ENCODE data around the gene TRAPPC3L. TPM values are rescaled to one million over a fixed set of nuclear protein-coding genes. Genes with fewer than 3 reads are reported as not detected.

The TRAPPC3L gene
- total RNA-seq, 1 experiment from 2014 or later: not detected

- no peak overlapping the region for H3K27ac ChIP-seq (ENCODE audit: low read depth, low read length)
- no peaks in the 10 kb centered on the region for H3K9me3 ChIP-seq (ENCODE audit: control insufficient read depth in 1 of 2, insufficient read depth in 1 of 2, low read depth in 1 of 2, low read length in 2 of 2)
- BruUV-seq (replicated peaks): no TSS peak
- DNase-seq (ENCODE audit: low read depth, low spot score): no peak
- no peak overlapping the region for H3K9ac ChIP-seq (ENCODE audit: low read length)
- no peak overlapping the region for H3K4me2 ChIP-seq (ENCODE audit: low read length)
- no peaks in the 10 kb centered on the region for H3K36me3 ChIP-seq (ENCODE audit: control insufficient read depth in 1 of 2, insufficient read depth in 2 of 2, low read length in 2 of 2)
- H4K20me1 ChIP-seq (ENCODE audit: insufficient read depth): no peaks in the 10 kb centered on the region
- peaks cover 0 to 9% of the 10 kb centered on the region in 2 experiments; a peak in 2 of 4 replicates for H3K4me1 ChIP-seq (ENCODE audit: control insufficient read depth in 1 of 2, insufficient read depth in 2 of 2, low read length in 2 of 2)
- TF ChIP-seq SRF (IDR thresholded peaks at IDR 0.05; ENCODE audit: low read depth) (no peak), RAD21 (IDR thresholded peaks at IDR 0.05; ENCODE audit: low read depth) (no peak), JUND (IDR thresholded peaks at IDR 0.05) (no peak), YY1 (IDR thresholded peaks at IDR 0.05; ENCODE audit: extremely low read depth, insufficient replicate concordance, low read depth, low read length) (no peak), ZBTB33 (IDR thresholded peaks at IDR 0.05; ENCODE audit: extremely low read depth, insufficient replicate concordance, low read length) (no peak), ZFX (IDR thresholded peaks at IDR 0.05) (no peak), MAX (IDR thresholded peaks at IDR 0.05) (no peak), EGR1 (IDR thresholded peaks at IDR 0.05; ENCODE audit: low read depth) (no peak), EZH2 (IDR thresholded peaks at IDR 0.05) (no peak), REST (IDR thresholded peaks at IDR 0.05; ENCODE audit: low read depth) (no peak), SP1 (IDR thresholded peaks at IDR 0.05; ENCODE audit: low read depth) (no peak), CEBPB (IDR thresholded peaks at IDR 0.05; ENCODE audit: low read depth) (no peak), POLR2A (IDR thresholded peaks at IDR 0.05; ENCODE audit: borderline replicate concordance, extremely low read depth, insufficient read depth, insufficient read length) (no peak), TCF7L2 (IDR thresholded peaks at IDR 0.05; ENCODE audit: borderline replicate concordance, extremely low read depth, insufficient read depth, insufficient read length) (no peak), CBX3 (IDR thresholded peaks at IDR 0.05; ENCODE audit: low read depth) (no peak), CTCF (IDR thresholded peaks at IDR 0.05 in 2 of 3, conservative IDR thresholded peaks at IDR 0.05 in 1 of 3; ENCODE audit: borderline replicate concordance in 1 of 3, insufficient read depth in 1 of 3, low read depth in 2 of 3, low read length in 2 of 3) (no peak)
- no peak for ATAC-seq
- no peaks in the 10 kb centered on the region for H3K27me3 ChIP-seq (ENCODE audit: insufficient read depth, low read length)
- no peaks in the 10 kb centered on the region for H3K79me2 ChIP-seq (ENCODE audit: insufficient read depth, low read length)
- peak overlapping the region; percentile 97 for H2AFZ ChIP-seq (ENCODE audit: low read depth, low read length, poor library complexity, severe bottlenecking)
- no peaks in the 10 kb centered on the region for H3K9me2 ChIP-seq (ENCODE audit: insufficient read depth)
- intact Hi-C loops (cut with micrococcal nuclease): loop anchor here (5.0 kb wide), 1 partner anchor 570 kb away; no protein-coding TSS in a partner anchor
- ChIA-PET CTCF (interaction anchor here (0.7 to 2.3 kb wide), 10 partner anchors 10 to 259 kb away, joined by 3 to 15 read pairs (median 4); no protein-coding TSS in a partner anchor), POLR2A (interaction anchor here (1.0 kb wide), 1 partner anchor 12 kb away, joined by 3 read pairs; no protein-coding TSS in a partner anchor), RAD21 (ENCODE audit: low non-redundant PET in 1 of 2, low total read pairs in 2 of 2, uncharacterized antibody in 2 of 2, unreplicated experiment in 2 of 2) (no interaction called here)
- H3K4me3 ChIP-seq (replicated peaks in 1 of 2; ENCODE audit: low read depth in 1 of 2, low read length in 2 of 2): no peak overlapping the region
Observed at GRCh38 chr6:116512111-116512559, 33.3 kb downstream of the TRAPPC3L start.

All from HCT116 (cell line).